ENCODE results near the gene UBTD2.

DNA sequence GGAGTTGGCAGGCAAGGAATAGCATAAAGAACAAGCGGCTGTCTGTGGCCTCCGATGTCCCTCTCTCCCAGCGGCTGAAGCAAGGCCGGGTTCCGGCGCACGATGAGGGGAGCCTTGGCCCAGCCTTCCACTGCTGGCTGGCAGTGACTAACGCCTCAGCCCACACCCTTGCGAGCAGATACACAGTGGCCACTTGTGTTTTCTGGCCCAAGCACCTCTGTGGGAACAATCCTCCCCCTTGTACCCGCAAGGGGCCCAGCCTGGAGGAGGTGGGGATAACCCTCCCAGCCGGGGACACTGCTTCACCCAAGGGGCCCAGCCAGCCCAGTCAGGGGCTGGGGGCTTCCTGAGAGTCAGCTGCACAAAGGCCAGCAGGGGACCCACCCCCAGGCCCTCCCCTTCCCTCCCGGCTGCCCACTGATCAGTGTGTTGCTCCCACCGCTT is 118.8 kb downstream of the UBTD2 start:
- TF ChIP-seq, protein P1, sequence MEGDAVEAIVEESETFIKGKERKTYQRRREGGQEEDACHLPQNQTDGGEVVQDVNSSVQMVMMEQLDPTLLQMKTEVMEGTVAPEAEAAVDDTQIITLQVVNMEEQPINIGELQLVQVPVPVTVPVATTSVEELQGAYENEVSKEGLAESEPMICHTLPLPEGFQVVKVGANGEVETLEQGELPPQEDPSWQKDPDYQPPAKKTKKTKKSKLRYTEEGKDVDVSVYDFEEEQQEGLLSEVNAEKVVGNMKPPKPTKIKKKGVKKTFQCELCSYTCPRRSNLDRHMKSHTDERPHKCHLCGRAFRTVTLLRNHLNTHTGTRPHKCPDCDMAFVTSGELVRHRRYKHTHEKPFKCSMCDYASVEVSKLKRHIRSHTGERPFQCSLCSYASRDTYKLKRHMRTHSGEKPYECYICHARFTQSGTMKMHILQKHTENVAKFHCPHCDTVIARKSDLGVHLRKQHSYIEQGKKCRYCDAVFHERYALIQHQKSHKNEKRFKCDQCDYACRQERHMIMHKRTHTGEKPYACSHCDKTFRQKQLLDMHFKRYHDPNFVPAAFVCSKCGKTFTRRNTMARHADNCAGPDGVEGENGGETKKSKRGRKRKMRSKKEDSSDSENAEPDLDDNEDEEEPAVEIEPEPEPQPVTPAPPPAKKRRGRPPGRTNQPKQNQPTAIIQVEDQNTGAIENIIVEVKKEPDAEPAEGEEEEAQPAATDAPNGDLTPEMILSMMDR (IDR thresholded peaks at IDR 0.05): no peak
- no peak for TF ChIP-seq POLR2A (IDR thresholded peaks at IDR 0.05)
